Measurements from ENCODE around the gene SAA4. TPM values are rescaled to one million over a fixed set of nuclear protein-coding genes. Genes with fewer than 3 reads are reported as not detected.
"Not testable (repeated sequence)": the region's sequence is repeated elsewhere in the genome, so short reads cannot be mapped to it uniquely, and the experiment has no call there.

SAA4 gene
- total RNA-seq, 2 donors from 2014 or later = not detected

DNA sequence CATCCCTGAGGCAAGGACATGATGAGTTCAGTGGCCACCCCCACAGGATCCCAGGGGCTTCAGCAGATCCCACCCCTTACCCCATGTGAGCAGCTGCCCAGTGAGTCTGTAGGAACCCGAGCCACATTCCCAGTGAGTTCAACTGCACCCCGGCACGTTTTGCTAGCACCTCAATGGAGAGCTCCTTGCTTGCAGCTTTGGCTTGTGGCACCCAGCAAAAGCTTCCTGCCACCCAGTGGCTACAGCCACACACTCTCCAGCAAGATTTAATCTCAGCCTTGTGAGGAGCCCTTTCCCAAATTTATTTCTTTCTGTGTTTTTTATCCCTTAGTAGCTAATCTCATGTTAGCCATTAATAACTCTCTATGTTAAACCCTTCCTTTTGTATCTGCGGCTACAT, 33.5 kb upstream of the SAA4 start:
- H3K36me3 ChIP-seq (ENCODE audit: control insufficient read depth, insufficient read depth, low read length) = no peaks in the 10 kb centered on the region
- no peak overlapping the region for H3K27ac Mint-ChIP-seq
- H3K27me3 Mint-ChIP-seq (ENCODE audit: insufficient read depth) = peaks cover 12% of the 10 kb centered on the region
- peaks cover 11% of the 10 kb centered on the region for H3K4me1 ChIP-seq (ENCODE audit: control insufficient read depth, insufficient read depth, low read length)
- H3K4me3 ChIP-seq (ENCODE audit: low read length) = no peak overlapping the region
- H3K4me3 Mint-ChIP-seq = no peak overlapping the region
- 82 to 100% methylated on average over 1 to 4 of the region's 4 CpGs for WGBS, 2 experiments (ENCODE audit: insufficient coverage in 1 of 2, insufficient read length in 1 of 2)
- TF ChIP-seq, protein P1, sequence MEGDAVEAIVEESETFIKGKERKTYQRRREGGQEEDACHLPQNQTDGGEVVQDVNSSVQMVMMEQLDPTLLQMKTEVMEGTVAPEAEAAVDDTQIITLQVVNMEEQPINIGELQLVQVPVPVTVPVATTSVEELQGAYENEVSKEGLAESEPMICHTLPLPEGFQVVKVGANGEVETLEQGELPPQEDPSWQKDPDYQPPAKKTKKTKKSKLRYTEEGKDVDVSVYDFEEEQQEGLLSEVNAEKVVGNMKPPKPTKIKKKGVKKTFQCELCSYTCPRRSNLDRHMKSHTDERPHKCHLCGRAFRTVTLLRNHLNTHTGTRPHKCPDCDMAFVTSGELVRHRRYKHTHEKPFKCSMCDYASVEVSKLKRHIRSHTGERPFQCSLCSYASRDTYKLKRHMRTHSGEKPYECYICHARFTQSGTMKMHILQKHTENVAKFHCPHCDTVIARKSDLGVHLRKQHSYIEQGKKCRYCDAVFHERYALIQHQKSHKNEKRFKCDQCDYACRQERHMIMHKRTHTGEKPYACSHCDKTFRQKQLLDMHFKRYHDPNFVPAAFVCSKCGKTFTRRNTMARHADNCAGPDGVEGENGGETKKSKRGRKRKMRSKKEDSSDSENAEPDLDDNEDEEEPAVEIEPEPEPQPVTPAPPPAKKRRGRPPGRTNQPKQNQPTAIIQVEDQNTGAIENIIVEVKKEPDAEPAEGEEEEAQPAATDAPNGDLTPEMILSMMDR (conservative IDR thresholded peaks at IDR 0.05) = peak; percentile 52
- H3K9me3 Mint-ChIP-seq = peaks cover 1% of the 10 kb centered on the region
- DNase-seq = peak; percentile 61
- H3K9ac ChIP-seq (ENCODE audit: extremely low read depth, low read length, poor library complexity, severe bottlenecking) = no peak overlapping the region
- H3K9me3 ChIP-seq (ENCODE audit: control insufficient read depth, low read length) = no peaks in the 10 kb centered on the region
- H3K27me3 ChIP-seq (ENCODE audit: control insufficient read depth, insufficient read depth, low read length, poor library complexity, severe bottlenecking) = no peaks in the 10 kb centered on the region
- no peak overlapping the region for H3K27ac ChIP-seq (ENCODE audit: low read depth, low read length)
- peaks cover 30% of the 10 kb centered on the region for H3K4me1 Mint-ChIP-seq
- H3K36me3 Mint-ChIP-seq (ENCODE audit: low read depth) = peaks cover 5% of the 10 kb centered on the region

DNA sequence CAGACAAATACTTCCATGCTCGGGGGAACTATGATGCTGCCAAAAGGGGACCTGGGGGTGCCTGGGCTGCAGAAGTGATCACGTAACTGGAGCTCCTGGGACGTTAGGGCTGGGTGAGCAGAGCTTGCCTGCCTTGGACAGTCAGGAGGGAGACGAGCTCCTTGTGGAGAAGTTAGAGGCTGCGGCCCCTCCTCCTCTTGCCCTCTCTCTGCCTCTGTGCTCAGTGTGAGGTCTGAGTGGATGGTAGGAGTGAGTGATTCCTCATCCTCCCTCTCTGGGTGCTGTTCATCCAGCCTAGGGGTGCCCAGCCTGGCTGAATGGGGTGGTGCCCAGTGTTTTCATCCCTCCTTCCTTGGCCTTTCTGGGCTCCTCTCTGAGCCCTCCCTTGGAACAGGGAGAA, 32.6 kb upstream of the SAA4 start:
- Mint-ChIP-seq H3K27me3 (ENCODE audit: insufficient read depth) (peaks cover 16% of the 10 kb centered on the region), H3K4me1 (peaks cover 30% of the 10 kb centered on the region)
- not testable (repeated sequence) for H3K27ac Mint-ChIP-seq; H3K9ac ChIP-seq (ENCODE audit: extremely low read depth, low read length, poor library complexity, severe bottlenecking); H3K36me3 ChIP-seq (ENCODE audit: control insufficient read depth, insufficient read depth, low read length); H3K27ac ChIP-seq (ENCODE audit: low read depth, low read length); H3K4me3 Mint-ChIP-seq; H3K9me3 Mint-ChIP-seq; H3K4me3 ChIP-seq (ENCODE audit: low read length); H3K36me3 Mint-ChIP-seq (ENCODE audit: low read depth); H3K9me3 ChIP-seq (ENCODE audit: control insufficient read depth, low read length); H3K27me3 ChIP-seq (ENCODE audit: control insufficient read depth, insufficient read depth, low read length, poor library complexity, severe bottlenecking)
- DNase-seq = peak; percentile 59
- WGBS, 2 experiments (ENCODE audit: insufficient coverage in 1 of 2, insufficient read length in 1 of 2) = 83% methylated on average over 1 of the region's 5 CpGs; no CpG with 5 or more reads in 1 of the 2 experiments
- peaks cover 11% of the 10 kb centered on the region for H3K4me1 ChIP-seq (ENCODE audit: control insufficient read depth, insufficient read depth, low read length)

- peaks cover 21% of the 10 kb centered on the region for H3K27me3 Mint-ChIP-seq (ENCODE audit: insufficient read depth)
- not testable (repeated sequence) for H3K27ac ChIP-seq (ENCODE audit: low read depth, low read length); H3K9ac ChIP-seq (ENCODE audit: extremely low read depth, low read length, poor library complexity, severe bottlenecking); H3K9me3 Mint-ChIP-seq; DNase-seq; H3K9me3 ChIP-seq (ENCODE audit: control insufficient read depth, low read length); H3K36me3 ChIP-seq (ENCODE audit: control insufficient read depth, insufficient read depth, low read length); H3K36me3 Mint-ChIP-seq (ENCODE audit: low read depth); H3K4me3 Mint-ChIP-seq; H3K27me3 ChIP-seq (ENCODE audit: control insufficient read depth, insufficient read depth, low read length, poor library complexity, severe bottlenecking); H3K4me3 ChIP-seq (ENCODE audit: low read length); H3K27ac Mint-ChIP-seq
- H3K4me1 Mint-ChIP-seq = peaks cover 29% of the 10 kb centered on the region
- H3K4me1 ChIP-seq (ENCODE audit: control insufficient read depth, insufficient read depth, low read length) = peaks cover 11% of the 10 kb centered on the region
- 94% methylated on average over 3 of the region's 10 CpGs; no CpG with 5 or more reads in 1 of the 2 experiments for WGBS, 2 experiments (ENCODE audit: insufficient coverage in 1 of 2, insufficient read length in 1 of 2)
Measured at GRCh38 chr11:18267335-18268133, 30.9 kb upstream of the SAA4 start.

- WGBS, 2 experiments (ENCODE audit: insufficient coverage in 1 of 2, insufficient read length in 1 of 2) = 85 to 90% methylated on average over 3 to 7 of the region's 8 CpGs
- no peak for DNase-seq
Measured at GRCh38 chr11:18265949-18266348, 29.3 kb upstream of the SAA4 start, which contains the start of gene SAA1. SAA1 (plus strand) TSS chr11:18266264; CDS start chr11:18266888, 624 bp downstream.

More at GRCh38 chr11:18265949-18266348, 29.3 kb upstream of the SAA4 start, which contains the start of gene SAA1:
- Histone ChIP-seq H3K27me3 (ENCODE audit: control insufficient read depth, insufficient read depth, low read length, poor library complexity, severe bottlenecking) (no peaks in the 10 kb centered on the region), H3K9me3 (ENCODE audit: control insufficient read depth, low read length) (no peaks in the 10 kb centered on the region), H3K4me1 (ENCODE audit: control insufficient read depth, insufficient read depth, low read length) (peaks cover 2% of the 10 kb centered on the region), H3K4me3 (ENCODE audit: low read length) (no peak within 1 kb of the TSS), H3K27ac (ENCODE audit: low read depth, low read length) (no peak within 1 kb of the TSS), H3K9ac (ENCODE audit: extremely low read depth, low read length, poor library complexity, severe bottlenecking) (no peak within 1 kb of the TSS), H3K36me3 (ENCODE audit: control insufficient read depth, insufficient read depth, low read length) (no peaks in the 10 kb centered on the region)
- Mint-ChIP-seq H3K36me3 (ENCODE audit: low read depth) (no peaks in the 10 kb centered on the region), H3K27me3 (ENCODE audit: insufficient read depth) (peaks cover 21% of the 10 kb centered on the region), H3K9me3 (no peaks in the 10 kb centered on the region), H3K4me1 (peaks cover 15% of the 10 kb centered on the region), H3K4me3 (no peak within 1 kb of the TSS), H3K27ac (no peak within 1 kb of the TSS)
- TF ChIP-seq, protein P1 (conservative IDR thresholded peaks at IDR 0.05) = no peak
